GM12878 (cell line): ENCODE measurements around the gene FNDC3B. TPM values are rescaled to one million over a fixed set of nuclear protein-coding genes. Genes with fewer than 3 reads are reported as not detected.

Experiments
- ATAC-seq: fragments of 200-7000 bp; cut with Tn5 transposase; 3 replicates; pipeline ENCODE4 v1.9.1; 2020; ENCODE audit warnings: mild to moderate bottlenecking, moderate library complexity
- BruUV-seq: library from RNA; stranded (reverse); fragments of 400-500 nt; replicated peaks from 2 replicates; lab custom pipeline; 2021; lab: Mats Ljungman, UMichigan
- CTCF ChIA-PET: fragments of 300-600 bp; sonication (Branson Sonifier 250); formaldehyde crosslinking; extraction: SDS; loops from one replicate; lab custom pipeline; 2021; ENCODE audit warnings: inconsistent platforms; lab: Yijun Ruan, JAX
- POLR2A ChIA-PET: fragments of 350-600 bp; formaldehyde crosslinking; extraction: SDS; loops from one replicate; lab custom pipeline; 2021; ENCODE audit warnings: inconsistent platforms; lab: Charles Lee
- RAD21 ChIA-PET: fragments of 300-600 bp; sonication (Branson Sonifier 250); formaldehyde crosslinking; loops from one replicate; lab custom pipeline; 2023; ENCODE audit warnings: antibody characterized with exemption; ENCODE audit not compliant: unreplicated experiment; lab: Charles Lee
- SMC1A ChIA-PET: fragments of 300-600 bp; sonication (Branson Sonifier 250); formaldehyde crosslinking; loops from one replicate; lab custom pipeline; 2023; ENCODE audit not compliant: unreplicated experiment, uncharacterized antibody; lab: Charles Lee
- DNase-seq: peaks from one replicate; pipeline ENCODE4 v3.0.0-alpha.2; 2011; ENCODE audit warnings: low read depth, low spot score
- FAIRE-seq: peaks from 3 replicates; lab custom pipeline; 2011; peaks lifted over from hg19 to GRCh38; lab: Jason Lieb, UNC
- H2AFZ ChIP-seq: 2 replicates; pipeline ENCODE4 v1.6.0; 2011; ENCODE audit warnings: low read depth, low read length, control low read depth; ENCODE audit not compliant: control insufficient read depth
- H3K27ac ChIP-seq: 2 replicates; pipeline ENCODE4 v1.5.1; 2011; ENCODE audit warnings: control low read depth; ENCODE audit not compliant: control insufficient read depth, insufficient read depth
- H3K27me3 ChIP-seq, 2 experiments: replicated peaks in 1 of 2; 2 replicates each; pipeline versions ENCODE4 v1.6.0 to v1.6.1; 2011; ENCODE audit warnings: low read length in 1 of 2; ENCODE audit not compliant: control insufficient read depth in 2 of 2, insufficient read depth in 2 of 2
- H3K36me3 ChIP-seq, 2 experiments: 2 replicates each; pipeline ENCODE4 v1.5.1; 2011; ENCODE audit warnings: low read length in 1 of 2; ENCODE audit not compliant: control insufficient read depth in 2 of 2, insufficient read depth in 2 of 2
- H3K4me1 ChIP-seq: 2 replicates; pipeline ENCODE4 v1.6.1; 2011; ENCODE audit warnings: mild to moderate bottlenecking, low read length, moderate library complexity, mixed read lengths; ENCODE audit not compliant: control insufficient read depth, insufficient read depth
- H3K4me2 ChIP-seq: 2 replicates; pipeline ENCODE4 v1.6.0; 2011; ENCODE audit warnings: control low read depth; ENCODE audit not compliant: control insufficient read depth, insufficient read depth
- H3K4me3 ChIP-seq: fragments of 200-600 bp; sonication (generic); 2 replicates; pipeline ENCODE4 v1.5.1; 2016
- H3K79me2 ChIP-seq: 2 replicates; pipeline ENCODE4 v1.6.0; 2011; ENCODE audit warnings: low read length; ENCODE audit not compliant: control insufficient read depth, insufficient read depth
- H3K9ac ChIP-seq: 2 replicates; pipeline ENCODE4 v1.8.0; 2011; ENCODE audit warnings: low read length, control low read depth, mixed read lengths; ENCODE audit not compliant: control insufficient read depth, insufficient read depth
- H3K9me3 ChIP-seq: replicated peaks from 3 replicates; pipeline ENCODE4 v1.5.1; 2011; ENCODE audit warnings: mild to moderate bottlenecking, low read length; ENCODE audit not compliant: control insufficient read depth, insufficient read depth
- H4K20me1 ChIP-seq: 2 replicates; pipeline ENCODE4 v1.6.0; 2011; ENCODE audit not compliant: control insufficient read depth, insufficient read depth
- ATF3 ChIP-seq: IDR thresholded peaks from 2 replicates; pipeline ENCODE4 v1.6.1; 2011; ENCODE audit warnings: low read depth, mild to moderate bottlenecking, low read length, moderate library complexity, borderline replicate concordance; ENCODE audit errors: extremely low read depth
- CBFB ChIP-seq: IDR thresholded peaks from 2 replicates; pipeline ENCODE4 v1.6.1; 2016; ENCODE audit warnings: antibody characterized with exemption, low read depth
- NFYB ChIP-seq: IDR thresholded peaks from 2 replicates; pipeline ENCODE4 v1.6.1; 2011; ENCODE audit warnings: low read depth, mild to moderate bottlenecking, low read length, improper control_type of control experiment, moderate library complexity; ENCODE audit not compliant: insufficient read depth
- NR2C2 ChIP-seq: IDR thresholded peaks from 2 replicates; pipeline ENCODE4 v1.6.1; 2011; ENCODE audit warnings: borderline replicate concordance, low read depth; ENCODE audit not compliant: control insufficient read depth, insufficient read length
- PAX8 ChIP-seq: fragments of 450-650 bp; IDR thresholded peaks from 2 replicates; pipeline ENCODE4 v1.6.1; 2017; ENCODE audit warnings: mild to moderate bottlenecking, moderate library complexity
- WGBS: methylation state at CpG from one replicate; pipeline ENCODE4 v1.1.6; 2016; ENCODE audit warnings: low lambda C conversion rate; ENCODE audit not compliant: insufficient replicate concordance, insufficient coverage; ENCODE audit errors: missing lambda C conversion rate; 5-methylcytosine and 5-hydroxymethylcytosine counted together
- in situ Hi-C: fragments of 300-500 bp; cut with MboI; formaldehyde crosslinking; loops from 9 replicates; pipeline ENCODE4 v1.14.3; 2018; ENCODE audit warnings: mixed read lengths
- intact Hi-C: fragments of 100-400 bp; cut with micrococcal nuclease; formaldehyde crosslinking; loops from one replicate; pipeline ENCODE4 v1.14.2; 2022; ENCODE audit not compliant: unreplicated experiment
- polyA plus RNA-seq, 11 experiments: library from polyadenylated mRNA; depleted of rRNA in 4 of 11; unstranded in 6 of 11; stranded (reverse) in 5 of 11; fragments of >200 nt; fragmentation: Nextera tagmentation in 4 of 11; fragmentation: Illumina TruSeq in 1 of 11; extraction: Ambion mirVana in 4 of 11; extraction: Trizol in 1 of 11; gene quantifications; 1 replicate in 1 of 11; 2 replicates in 10 of 11; pipeline versions ENCODE4 v1.2.1 to v1.2.3, GENCODE V29; 2011 to 2016; ENCODE audit warnings: inconsistent platforms in 2 of 11, missing spikeins in 2 of 11, low read depth in 1 of 11
- total RNA-seq, 4 experiments: library from RNA; depleted of rRNA in 3 of 4; stranded (reverse); fragments of >200 nt in 3 of 4; fragmentation: Illumina TruSeq in 1 of 4; extraction: Trizol in 1 of 4; gene quantifications; 2 replicates each; pipeline versions ENCODE4 v1.2.1 to v1.2.3, GENCODE V29; 2013 to 2021
- TF ChIP-seq, protein P1 (sequence below): fragments of 450-650 bp; formaldehyde crosslinking; IDR thresholded peaks from 2 replicates; pipeline ENCODE4 v1.4.0; 2020; ENCODE audit warnings: mild to moderate bottlenecking, moderate library complexity
- TF ChIP-seq, protein P2 (sequence below): fragments of 450-650 bp; IDR thresholded peaks from 2 replicates; pipeline ENCODE4 v1.6.1; 2016; ENCODE audit warnings: mild to moderate bottlenecking

Gene FNDC3B
- total and polyA plus RNA-seq, 10 of the 15 experiments (the other 5 are each of a cell fraction or from before 2014, with no cell fraction given) = 7.9 to 35.0 (median 18.5) TPM

DNA sequence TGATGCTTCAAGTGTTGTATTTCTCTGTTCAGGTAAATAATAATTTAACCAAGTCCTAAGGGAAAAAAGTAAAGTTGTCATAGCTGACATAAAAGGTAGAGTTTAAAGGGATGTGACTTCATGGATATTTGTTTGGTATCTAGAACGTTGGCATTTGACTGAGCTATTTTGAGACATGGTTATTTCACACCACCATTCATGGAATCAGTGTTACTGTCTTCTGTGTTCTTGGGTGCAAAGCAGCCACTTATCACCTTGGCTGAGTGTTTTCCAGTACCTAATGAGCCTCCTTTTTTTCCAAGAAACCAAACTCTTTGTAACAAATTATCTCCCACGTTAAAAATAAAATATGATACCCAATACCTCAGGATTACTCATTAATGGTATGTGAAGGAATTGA, 253.0 kb downstream of the FNDC3B start:
- in situ Hi-C loops = no loop called here
- WGBS = 50% methylated on average over 2 of the region's 2 CpGs
- intact Hi-C loops = no loop called here

More for the DNA sequence above, 253.0 kb downstream of the FNDC3B start:
- Histone ChIP-seq H3K9ac (no peak overlapping the region), H3K36me3 (peaks cover 12 to 23% of the 10 kb centered on the region in 2 experiments), H3K79me2 (no peaks in the 10 kb centered on the region), H3K27ac (no peak overlapping the region), H4K20me1 (no peaks in the 10 kb centered on the region), H3K4me1 (no peaks in the 10 kb centered on the region), H3K4me2 (no peak overlapping the region)
- FAIRE-seq (no peak), ATAC-seq (no peak)
- CTCF ChIA-PET = no interaction called here
- no TSS peak for BruUV-seq
- SMC1A ChIA-PET = interaction anchor here (1.4 kb wide), 1 partner anchor 17 kb away, joined by 3 read pairs; no protein-coding TSS in a partner anchor
- TF ChIP-seq ATF3 (no peak), NFYB (no peak), CBFB (no peak), NR2C2 (no peak), PAX8 (no peak)
- TF ChIP-seq, protein P1, sequence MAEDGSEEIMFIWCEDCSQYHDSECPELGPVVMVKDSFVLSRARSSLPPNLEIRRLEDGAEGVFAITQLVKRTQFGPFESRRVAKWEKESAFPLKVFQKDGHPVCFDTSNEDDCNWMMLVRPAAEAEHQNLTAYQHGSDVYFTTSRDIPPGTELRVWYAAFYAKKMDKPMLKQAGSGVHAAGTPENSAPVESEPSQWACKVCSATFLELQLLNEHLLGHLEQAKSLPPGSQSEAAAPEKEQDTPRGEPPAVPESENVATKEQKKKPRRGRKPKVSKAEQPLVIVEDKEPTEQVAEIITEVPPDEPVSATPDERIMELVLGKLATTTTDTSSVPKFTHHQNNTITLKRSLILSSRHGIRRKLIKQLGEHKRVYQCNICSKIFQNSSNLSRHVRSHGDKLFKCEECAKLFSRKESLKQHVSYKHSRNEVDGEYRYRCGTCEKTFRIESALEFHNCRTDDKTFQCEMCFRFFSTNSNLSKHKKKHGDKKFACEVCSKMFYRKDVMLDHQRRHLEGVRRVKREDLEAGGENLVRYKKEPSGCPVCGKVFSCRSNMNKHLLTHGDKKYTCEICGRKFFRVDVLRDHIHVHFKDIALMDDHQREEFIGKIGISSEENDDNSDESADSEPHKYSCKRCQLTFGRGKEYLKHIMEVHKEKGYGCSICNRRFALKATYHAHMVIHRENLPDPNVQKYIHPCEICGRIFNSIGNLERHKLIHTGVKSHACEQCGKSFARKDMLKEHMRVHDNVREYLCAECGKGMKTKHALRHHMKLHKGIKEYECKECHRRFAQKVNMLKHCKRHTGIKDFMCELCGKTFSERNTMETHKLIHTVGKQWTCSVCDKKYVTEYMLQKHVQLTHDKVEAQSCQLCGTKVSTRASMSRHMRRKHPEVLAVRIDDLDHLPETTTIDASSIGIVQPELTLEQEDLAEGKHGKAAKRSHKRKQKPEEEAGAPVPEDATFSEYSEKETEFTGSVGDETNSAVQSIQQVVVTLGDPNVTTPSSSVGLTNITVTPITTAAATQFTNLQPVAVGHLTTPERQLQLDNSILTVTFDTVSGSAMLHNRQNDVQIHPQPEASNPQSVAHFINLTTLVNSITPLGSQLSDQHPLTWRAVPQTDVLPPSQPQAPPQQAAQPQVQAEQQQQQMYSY = no peak
- TF ChIP-seq, protein P2, sequence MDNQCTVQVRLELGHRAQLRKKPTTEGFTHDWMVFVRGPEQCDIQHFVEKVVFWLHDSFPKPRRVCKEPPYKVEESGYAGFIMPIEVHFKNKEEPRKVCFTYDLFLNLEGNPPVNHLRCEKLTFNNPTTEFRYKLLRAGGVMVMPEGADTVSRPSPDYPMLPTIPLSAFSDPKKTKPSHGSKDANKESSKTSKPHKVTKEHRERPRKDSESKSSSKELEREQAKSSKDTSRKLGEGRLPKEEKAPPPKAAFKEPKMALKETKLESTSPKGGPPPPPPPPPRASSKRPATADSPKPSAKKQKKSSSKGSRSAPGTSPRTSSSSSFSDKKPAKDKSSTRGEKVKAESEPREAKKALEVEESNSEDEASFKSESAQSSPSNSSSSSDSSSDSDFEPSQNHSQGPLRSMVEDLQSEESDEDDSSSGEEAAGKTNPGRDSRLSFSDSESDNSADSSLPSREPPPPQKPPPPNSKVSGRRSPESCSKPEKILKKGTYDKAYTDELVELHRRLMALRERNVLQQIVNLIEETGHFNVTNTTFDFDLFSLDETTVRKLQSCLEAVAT = no peak
- TF ChIP-seq, all 136 proteins: peak for 0
- Histone ChIP-seq H3K9me3 (no peaks in the 10 kb centered on the region; the same call in none of the 3 replicates), H2AFZ (no peak overlapping the region), H3K27me3 (no peaks in the 10 kb centered on the region), H3K4me3 (no peak overlapping the region)
- no peak for DNase-seq
- ChIA-PET POLR2A (no interaction called here), RAD21 (no interaction called here)
